ENCODE data around the gene TAF1. TPM values are rescaled to one million over a fixed set of nuclear protein-coding genes. Genes with fewer than 3 reads are reported as not detected.
A peak's percentile ranks its signal among the peaks of the same experiment; 100 is the strongest.
"Not testable (repeated sequence)": the region's sequence is repeated elsewhere in the genome, so short reads cannot be mapped to it uniquely, and the experiment has no call there.

The TAF1 gene, protein sequence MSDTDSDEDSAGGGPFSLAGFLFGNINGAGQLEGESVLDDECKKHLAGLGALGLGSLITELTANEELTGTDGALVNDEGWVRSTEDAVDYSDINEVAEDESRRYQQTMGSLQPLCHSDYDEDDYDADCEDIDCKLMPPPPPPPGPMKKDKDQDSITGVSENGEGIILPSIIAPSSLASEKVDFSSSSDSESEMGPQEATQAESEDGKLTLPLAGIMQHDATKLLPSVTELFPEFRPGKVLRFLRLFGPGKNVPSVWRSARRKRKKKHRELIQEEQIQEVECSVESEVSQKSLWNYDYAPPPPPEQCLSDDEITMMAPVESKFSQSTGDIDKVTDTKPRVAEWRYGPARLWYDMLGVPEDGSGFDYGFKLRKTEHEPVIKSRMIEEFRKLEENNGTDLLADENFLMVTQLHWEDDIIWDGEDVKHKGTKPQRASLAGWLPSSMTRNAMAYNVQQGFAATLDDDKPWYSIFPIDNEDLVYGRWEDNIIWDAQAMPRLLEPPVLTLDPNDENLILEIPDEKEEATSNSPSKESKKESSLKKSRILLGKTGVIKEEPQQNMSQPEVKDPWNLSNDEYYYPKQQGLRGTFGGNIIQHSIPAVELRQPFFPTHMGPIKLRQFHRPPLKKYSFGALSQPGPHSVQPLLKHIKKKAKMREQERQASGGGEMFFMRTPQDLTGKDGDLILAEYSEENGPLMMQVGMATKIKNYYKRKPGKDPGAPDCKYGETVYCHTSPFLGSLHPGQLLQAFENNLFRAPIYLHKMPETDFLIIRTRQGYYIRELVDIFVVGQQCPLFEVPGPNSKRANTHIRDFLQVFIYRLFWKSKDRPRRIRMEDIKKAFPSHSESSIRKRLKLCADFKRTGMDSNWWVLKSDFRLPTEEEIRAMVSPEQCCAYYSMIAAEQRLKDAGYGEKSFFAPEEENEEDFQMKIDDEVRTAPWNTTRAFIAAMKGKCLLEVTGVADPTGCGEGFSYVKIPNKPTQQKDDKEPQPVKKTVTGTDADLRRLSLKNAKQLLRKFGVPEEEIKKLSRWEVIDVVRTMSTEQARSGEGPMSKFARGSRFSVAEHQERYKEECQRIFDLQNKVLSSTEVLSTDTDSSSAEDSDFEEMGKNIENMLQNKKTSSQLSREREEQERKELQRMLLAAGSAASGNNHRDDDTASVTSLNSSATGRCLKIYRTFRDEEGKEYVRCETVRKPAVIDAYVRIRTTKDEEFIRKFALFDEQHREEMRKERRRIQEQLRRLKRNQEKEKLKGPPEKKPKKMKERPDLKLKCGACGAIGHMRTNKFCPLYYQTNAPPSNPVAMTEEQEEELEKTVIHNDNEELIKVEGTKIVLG (N-terminal part only)
- total RNA-seq: 10 to 100 TPM; 24.9 to 32.2 (median 29.0) TPM

DNA sequence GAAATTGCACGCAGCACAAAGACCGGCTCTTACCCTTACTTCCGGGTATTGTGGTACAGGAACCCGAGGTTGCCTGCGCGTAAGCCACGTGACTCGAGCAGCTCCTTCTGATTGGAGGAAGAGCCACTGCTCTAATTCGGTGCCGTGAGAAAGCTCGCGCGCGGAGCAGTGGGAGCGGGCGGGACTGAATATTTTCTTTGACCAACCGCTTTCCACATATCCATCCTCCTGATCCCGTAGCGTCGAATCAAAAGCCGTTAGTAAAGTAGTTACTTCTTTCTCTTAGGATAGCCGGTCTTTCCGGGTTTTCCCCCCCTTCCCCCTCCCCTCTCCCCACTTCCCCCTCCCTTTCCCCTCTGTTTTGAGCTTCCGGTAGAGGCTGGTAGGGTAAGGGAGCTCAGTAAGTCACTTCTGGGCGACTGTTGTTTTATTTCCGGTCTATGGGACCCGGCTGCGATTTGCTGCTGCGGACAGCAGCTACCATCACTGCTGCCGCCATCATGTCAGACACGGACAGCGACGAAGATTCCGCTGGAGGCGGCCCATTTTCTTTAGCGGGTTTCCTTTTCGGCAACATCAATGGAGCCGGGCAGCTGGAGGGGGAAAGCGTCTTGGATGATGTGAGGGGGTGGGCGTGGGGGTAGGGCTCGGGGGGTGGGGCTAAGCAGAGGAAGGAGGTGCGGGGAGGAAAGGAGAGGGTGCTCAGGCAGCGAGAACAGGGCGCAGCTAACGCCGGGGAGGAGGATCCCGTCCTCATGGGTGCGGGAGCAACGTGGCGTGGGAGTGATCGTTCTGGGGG lies at the start of gene TAF1:
TAF1 (plus strand) TSS at position 483 of the 799 bp plus-strand sequence; CDS start at position 501, 18 bp downstream.
- Mint-ChIP-seq H3K9me3 (no peaks in the 10 kb centered on the region), H3K4me3 (peak within 1 kb of the TSS; percentile 93), H3K36me3 (ENCODE audit: insufficient read depth) (peaks cover 5% of the 10 kb centered on the region), H3K27me3 (ENCODE audit: low read depth) (no peaks in the 10 kb centered on the region), H3K4me1 (ENCODE audit: low read depth) (peaks cover 23% of the 10 kb centered on the region)
- DNase-seq (peak; percentile 82), ATAC-seq (peak; percentile 86 to 87)

DNA sequence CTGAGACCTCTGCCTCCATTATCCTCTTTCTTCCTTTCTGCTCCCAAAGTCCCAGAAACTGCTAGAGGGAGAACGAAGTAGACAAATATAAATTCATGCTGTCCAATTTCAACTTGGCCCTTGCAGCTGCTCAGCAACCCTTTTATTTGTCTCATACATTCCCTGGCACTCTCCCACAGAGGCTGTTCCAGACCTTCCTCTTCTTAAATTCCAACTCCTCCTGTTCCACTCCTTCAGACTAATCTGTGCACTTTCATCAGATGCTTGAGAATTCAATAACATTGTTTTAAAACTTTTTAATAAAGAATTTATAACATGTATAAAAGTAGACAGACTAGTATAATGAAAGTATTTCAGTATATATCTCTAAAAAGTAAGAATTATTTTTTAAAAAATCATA lies 49.2 kb upstream of the TAF1 start:
- not testable (repeated sequence) for H3K9me3 Mint-ChIP-seq; H3K27me3 Mint-ChIP-seq (ENCODE audit: low read depth); H3K36me3 Mint-ChIP-seq (ENCODE audit: insufficient read depth); H3K4me1 Mint-ChIP-seq (ENCODE audit: low read depth); ATAC-seq; DNase-seq; H3K4me3 Mint-ChIP-seq

DNA sequence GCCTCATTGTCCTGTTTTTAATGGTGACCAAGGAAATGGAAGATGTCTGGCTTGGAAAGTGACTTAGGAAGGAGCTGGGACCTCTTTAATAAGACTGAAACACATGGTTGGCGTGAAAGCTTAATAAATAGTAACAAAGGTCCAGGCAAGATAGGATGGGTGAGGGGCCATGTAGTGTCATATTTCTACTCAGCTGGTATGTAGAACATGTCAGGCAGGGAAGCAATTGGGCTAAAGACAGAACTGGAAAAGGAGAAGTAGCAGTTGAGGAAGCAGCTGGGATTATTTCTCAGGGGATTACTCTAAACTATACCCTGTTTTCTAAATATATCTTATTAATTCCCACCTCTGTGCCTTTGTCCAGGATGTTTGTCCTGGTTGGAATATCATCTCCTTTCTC lies 46.0 kb upstream of the TAF1 start:
- Mint-ChIP-seq H3K36me3 (ENCODE audit: insufficient read depth) (no peaks in the 10 kb centered on the region), H3K27me3 (ENCODE audit: low read depth) (no peaks in the 10 kb centered on the region), H3K4me3 (no peak overlapping the region), H3K4me1 (ENCODE audit: low read depth) (no peaks in the 10 kb centered on the region), H3K9me3 (no peaks in the 10 kb centered on the region)
- no peak for ATAC-seq
- no peak for DNase-seq

DNA sequence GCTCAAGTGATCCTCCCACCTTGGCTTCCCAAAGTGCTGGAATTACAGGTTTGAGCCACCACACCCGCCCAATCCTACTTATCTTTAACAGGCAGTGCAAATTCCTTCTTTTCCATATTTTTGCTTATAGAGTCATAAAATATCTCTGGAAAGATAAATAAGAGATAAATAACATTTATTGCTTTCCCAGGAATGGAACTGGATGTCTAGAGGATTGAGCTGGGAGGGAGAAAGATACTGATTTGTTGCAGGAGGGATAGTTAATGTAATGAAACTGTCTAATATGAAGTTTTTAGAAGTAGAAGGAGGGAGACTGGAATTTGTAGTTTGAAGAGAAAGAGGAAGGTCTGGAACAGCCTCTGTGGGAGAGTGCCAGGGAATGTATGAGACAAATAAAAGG lies 44.4 kb upstream of the TAF1 start:
- H3K4me3 Mint-ChIP-seq: no peak overlapping the region
- H3K4me1 Mint-ChIP-seq (ENCODE audit: low read depth): no peaks in the 10 kb centered on the region
- no peaks in the 10 kb centered on the region for H3K36me3 Mint-ChIP-seq (ENCODE audit: insufficient read depth)
- no peaks in the 10 kb centered on the region for H3K9me3 Mint-ChIP-seq
- no peaks in the 10 kb centered on the region for H3K27me3 Mint-ChIP-seq (ENCODE audit: low read depth)
- ATAC-seq (no peak), DNase-seq (no peak)

DNA sequence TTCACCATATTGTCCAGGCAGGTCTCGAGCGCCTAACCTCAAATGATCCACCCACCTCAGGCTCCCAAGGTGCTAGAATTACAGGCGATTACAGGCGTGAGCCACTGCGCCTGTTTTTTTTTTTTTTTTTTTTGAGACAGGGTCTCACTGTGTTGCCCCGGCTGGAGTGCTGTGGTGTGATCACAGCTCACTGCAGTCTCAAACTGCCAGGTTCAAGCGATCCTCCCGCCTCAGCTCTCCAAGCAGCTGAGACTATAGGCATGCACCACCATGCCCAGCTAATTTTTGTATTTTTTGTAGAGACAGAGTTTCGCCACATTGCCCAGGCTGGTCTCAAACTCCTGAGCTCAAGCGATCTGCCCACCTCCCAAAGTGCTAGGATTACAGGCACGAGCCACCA lies 41.7 kb upstream of the TAF1 start:
- not testable (repeated sequence) for H3K36me3 Mint-ChIP-seq (ENCODE audit: insufficient read depth); H3K9me3 Mint-ChIP-seq; DNase-seq; ATAC-seq; H3K27me3 Mint-ChIP-seq (ENCODE audit: low read depth); H3K4me3 Mint-ChIP-seq; H3K4me1 Mint-ChIP-seq (ENCODE audit: low read depth)

DNA sequence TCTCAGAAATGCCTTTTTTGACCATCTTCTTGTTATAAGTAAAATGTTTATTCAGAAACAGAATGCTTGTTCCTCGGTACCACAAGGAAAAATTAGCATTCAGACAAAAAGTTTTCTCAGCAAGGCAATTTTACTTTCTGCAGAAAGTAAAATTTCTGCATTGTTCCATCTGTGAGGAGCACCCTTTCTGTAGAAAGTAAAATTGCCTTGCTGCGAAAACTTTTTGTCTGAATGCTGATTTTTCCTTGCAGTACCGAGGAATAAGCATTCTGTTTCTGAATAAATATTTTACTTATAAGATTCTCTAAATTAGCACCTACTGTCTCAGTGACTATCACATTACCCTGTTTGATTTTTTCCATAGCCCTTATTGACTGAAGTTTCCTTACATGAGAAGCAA lies 39.8 kb upstream of the TAF1 start:
- Mint-ChIP-seq H3K36me3 (ENCODE audit: insufficient read depth) (no peaks in the 10 kb centered on the region), H3K9me3 (no peaks in the 10 kb centered on the region), H3K4me3 (no peak overlapping the region), H3K27me3 (ENCODE audit: low read depth) (no peaks in the 10 kb centered on the region), H3K4me1 (ENCODE audit: low read depth) (no peaks in the 10 kb centered on the region)
- ATAC-seq (no peak), DNase-seq (no peak)

DNA sequence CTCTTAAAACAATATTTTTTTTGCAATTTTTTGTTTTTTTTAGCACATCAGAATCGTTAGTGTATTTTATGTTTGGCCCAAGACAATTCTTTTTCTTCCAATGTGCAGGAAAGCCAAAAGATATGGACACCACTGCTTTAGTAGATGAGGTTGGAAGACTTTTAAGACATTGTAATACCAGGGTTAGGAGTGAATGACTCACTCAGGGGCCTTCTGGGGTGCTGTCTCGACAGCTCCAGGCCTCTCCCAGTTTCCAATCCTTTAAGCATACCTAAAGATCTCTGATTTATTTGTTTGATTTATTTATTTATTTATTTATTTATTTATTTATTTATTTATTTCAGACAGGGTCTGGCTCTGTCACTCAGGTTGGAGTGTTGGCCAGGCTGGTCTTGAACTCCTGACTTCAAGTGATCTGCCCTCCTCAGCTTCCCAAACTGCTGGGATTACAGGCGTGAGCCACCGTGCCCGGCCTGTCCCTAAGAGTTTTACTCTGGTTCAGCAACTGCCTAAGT lies 16.9 kb upstream of the TAF1 start:
- H3K4me3 Mint-ChIP-seq; DNase-seq; H3K4me1 Mint-ChIP-seq (ENCODE audit: low read depth); ATAC-seq; H3K36me3 Mint-ChIP-seq (ENCODE audit: insufficient read depth); H3K27me3 Mint-ChIP-seq (ENCODE audit: low read depth); H3K9me3 Mint-ChIP-seq: not testable (repeated sequence)

DNA sequence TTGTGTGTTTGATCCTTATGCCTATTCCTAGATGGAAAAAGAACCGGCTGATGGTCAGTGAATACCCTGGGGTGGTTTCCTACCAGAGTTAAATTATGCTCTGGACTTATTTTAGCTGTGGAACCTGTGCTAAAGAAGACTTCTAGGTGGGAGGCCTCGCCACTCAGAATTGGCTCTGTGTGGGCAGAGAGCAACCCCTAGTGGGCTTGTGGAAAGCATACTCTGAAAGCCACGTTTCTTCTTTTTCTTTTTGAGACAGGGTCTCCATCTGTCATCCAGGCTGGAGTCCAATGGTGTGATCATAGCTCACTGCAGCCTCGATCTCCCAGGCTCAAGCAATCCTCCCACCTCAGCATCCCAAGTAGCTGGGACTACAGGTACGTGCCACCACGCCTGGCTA lies 16.3 kb upstream of the TAF1 start:
- H3K4me3 Mint-ChIP-seq; H3K27me3 Mint-ChIP-seq (ENCODE audit: low read depth); H3K9me3 Mint-ChIP-seq; H3K4me1 Mint-ChIP-seq (ENCODE audit: low read depth); DNase-seq; ATAC-seq; H3K36me3 Mint-ChIP-seq (ENCODE audit: insufficient read depth): not testable (repeated sequence)

DNA sequence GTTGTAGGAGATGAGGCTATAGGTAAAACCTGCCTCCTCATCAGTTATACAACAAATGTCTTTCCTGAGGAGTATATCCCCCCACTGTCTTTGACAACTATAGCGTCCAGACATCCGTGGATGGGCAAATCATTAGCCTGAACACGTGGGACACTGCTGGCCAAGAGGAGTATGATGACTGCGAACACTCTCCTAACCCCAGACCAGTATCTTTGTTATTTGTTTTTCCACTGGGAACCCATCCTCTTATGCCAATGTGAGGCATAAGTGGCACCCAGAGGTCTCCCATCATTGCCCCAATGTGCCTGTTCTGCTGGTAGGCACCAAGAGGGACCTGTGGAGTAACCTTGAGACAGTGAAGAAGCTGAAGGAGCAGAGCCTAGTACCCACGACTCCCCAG lies 13.7 kb upstream of the TAF1 start:
- not testable (repeated sequence) for H3K4me1 Mint-ChIP-seq (ENCODE audit: low read depth); DNase-seq; H3K4me3 Mint-ChIP-seq; ATAC-seq; H3K9me3 Mint-ChIP-seq; H3K27me3 Mint-ChIP-seq (ENCODE audit: low read depth); H3K36me3 Mint-ChIP-seq (ENCODE audit: insufficient read depth)

DNA sequence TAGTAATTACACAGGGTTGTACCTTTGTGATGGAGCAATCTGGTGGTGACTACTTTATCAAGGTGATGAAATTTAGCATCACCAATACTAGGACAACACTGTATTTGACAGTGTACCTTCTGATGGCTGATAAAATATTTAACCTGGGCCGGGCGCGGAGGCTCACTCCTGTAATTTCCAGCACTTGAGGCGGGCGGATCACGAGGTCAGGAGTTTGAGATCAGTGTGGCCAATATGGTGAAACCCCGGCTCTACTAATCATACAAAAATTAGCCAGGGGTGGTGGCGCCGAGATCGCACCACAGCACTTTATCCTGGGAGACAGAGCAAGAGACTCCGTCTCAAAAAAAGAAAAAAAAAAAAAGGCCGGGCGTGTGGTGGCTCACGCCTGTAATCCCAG lies 1.9 kb upstream of the TAF1 start:
- Mint-ChIP-seq H3K9me3 (no peaks in the 10 kb centered on the region), H3K4me3 (peak overlapping the region; percentile 38), H3K27me3 (ENCODE audit: low read depth) (no peaks in the 10 kb centered on the region), H3K4me1 (ENCODE audit: low read depth) (peaks cover 16% of the 10 kb centered on the region), H3K36me3 (ENCODE audit: insufficient read depth) (peaks cover 1% of the 10 kb centered on the region)
- DNase-seq: no peak
- no peak for ATAC-seq

DNA sequence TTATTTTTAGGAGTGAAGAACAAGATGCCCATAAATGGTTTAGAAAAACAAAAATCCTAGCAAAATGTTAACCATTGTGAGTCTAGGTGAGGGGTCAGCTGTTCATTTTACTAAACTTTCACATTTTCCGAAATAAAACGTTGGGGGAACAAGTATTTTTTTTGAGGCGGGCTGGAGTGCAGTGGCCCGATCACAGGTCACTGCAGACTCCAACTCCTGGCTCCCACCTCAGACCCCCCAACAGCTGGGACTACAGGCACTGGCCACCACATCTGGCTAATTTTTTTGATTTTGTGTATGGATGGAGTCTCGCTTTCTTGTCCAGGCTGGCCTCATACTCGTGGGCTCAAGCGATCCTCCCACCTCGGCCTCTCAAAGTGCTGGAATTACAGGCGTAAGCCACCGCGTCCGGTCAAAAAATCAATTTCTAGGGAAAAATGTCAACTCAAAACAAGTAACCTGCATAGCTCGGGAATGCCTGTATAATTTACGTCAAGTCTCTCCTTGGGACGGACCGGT lies 742 bp upstream of the TAF1 start:
- H3K4me3 Mint-ChIP-seq: peak overlapping the region; percentile 93
- no peaks in the 10 kb centered on the region for H3K9me3 Mint-ChIP-seq
- peaks cover 2% of the 10 kb centered on the region for H3K36me3 Mint-ChIP-seq (ENCODE audit: insufficient read depth)
- no peak for DNase-seq
- no peak for ATAC-seq
- H3K4me1 Mint-ChIP-seq (ENCODE audit: low read depth): peaks cover 17% of the 10 kb centered on the region
- no peaks in the 10 kb centered on the region for H3K27me3 Mint-ChIP-seq (ENCODE audit: low read depth)

DNA sequence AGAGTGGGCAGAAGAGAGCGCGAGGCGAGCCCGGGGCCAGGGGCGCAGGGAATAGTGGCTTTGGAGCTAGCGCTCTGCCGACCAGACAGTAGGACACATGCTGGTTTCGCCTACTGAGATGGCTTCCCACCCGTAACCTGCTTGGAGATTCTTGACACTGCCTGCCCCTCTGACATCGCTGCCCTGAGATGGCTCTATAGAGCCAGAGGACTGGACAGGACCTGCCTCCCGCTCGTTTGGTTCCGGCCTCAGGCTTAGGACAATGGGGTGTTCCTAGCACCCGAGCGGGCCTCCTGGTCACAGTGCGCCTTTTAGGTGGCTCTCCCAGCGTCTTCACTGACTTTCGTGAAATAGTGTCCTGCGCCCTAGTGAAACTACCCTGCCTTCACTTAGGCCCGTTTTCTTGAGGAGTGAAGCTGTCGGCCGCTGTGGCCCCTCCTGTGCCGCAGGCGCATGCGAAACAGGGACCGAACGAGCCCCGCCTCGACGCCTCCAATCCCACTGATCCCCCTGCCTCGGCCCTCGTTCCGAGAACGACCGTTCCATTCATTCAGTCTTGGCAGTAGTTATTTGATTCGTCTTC lies 608 bp downstream of the TAF1 start:
- ATAC-seq: peak; percentile 12 to 16
- peaks cover 29% of the 10 kb centered on the region for H3K4me1 Mint-ChIP-seq (ENCODE audit: low read depth)
- peaks cover 5% of the 10 kb centered on the region for H3K36me3 Mint-ChIP-seq (ENCODE audit: insufficient read depth)

DNA sequence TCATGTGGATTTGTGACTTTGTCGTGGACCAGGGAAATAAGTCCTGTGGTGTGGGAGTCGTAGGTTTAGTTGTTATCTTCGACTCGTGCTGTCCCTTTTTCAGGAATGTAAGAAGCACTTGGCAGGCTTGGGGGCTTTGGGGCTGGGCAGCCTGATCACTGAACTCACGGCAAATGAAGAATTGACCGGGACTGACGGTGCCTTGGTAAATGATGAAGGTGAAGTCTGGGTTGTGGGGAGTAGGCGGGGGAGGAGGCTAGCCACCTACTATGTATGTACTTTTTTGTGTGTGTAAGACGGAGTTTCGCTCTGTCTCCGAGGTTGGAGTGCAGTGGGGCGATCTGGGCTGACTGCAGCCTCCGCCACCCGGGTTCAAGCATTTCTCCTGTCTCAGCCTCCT lies 1.2 kb downstream of the TAF1 start:
- H3K9me3 Mint-ChIP-seq: no peaks in the 10 kb centered on the region

More for the DNA sequence above, 608 bp downstream of the TAF1 start:
- peak; percentile 7 for DNase-seq
- Mint-ChIP-seq H3K9me3 (no peaks in the 10 kb centered on the region), H3K27me3 (ENCODE audit: low read depth) (no peaks in the 10 kb centered on the region), H3K4me3 (peak overlapping the region; percentile 93)

More for the DNA sequence above, 1.2 kb downstream of the TAF1 start:
- ATAC-seq (no peak), DNase-seq (peak; percentile 7)
- peaks cover 31% of the 10 kb centered on the region for H3K4me1 Mint-ChIP-seq (ENCODE audit: low read depth)
- H3K36me3 Mint-ChIP-seq (ENCODE audit: insufficient read depth): peaks cover 5% of the 10 kb centered on the region
- peak overlapping the region; percentile 93 for H3K4me3 Mint-ChIP-seq
- H3K27me3 Mint-ChIP-seq (ENCODE audit: low read depth): no peaks in the 10 kb centered on the region
